SK-N-SH (cell line): ENCODE measurements around the gene XIRP1. TPM values are rescaled to one million over a fixed set of nuclear protein-coding genes. Genes with fewer than 3 reads are reported as not detected.

Source experiments
- CTCF ChIA-PET: fragments of 300-600, 350-600 bp; formaldehyde crosslinking; extraction: SDS; loops from one replicate; lab custom pipeline; 2021; lab: Yijun Ruan, JAX
- POLR2A ChIA-PET: fragments of 350-600 bp; sonication (Branson Sonifier 250); formaldehyde crosslinking; extraction: SDS; loops from one replicate; lab custom pipeline; 2020; ENCODE audit warnings: antibody characterized with exemption, inconsistent platforms; lab: Yijun Ruan, JAX
- DNase-seq: peaks from one replicate; pipeline ENCODE4 v3.0.0; 2012
- H2AFZ ChIP-seq: fragments of 200-600 bp; sonication (generic); 2 replicates; pipeline ENCODE4 v1.8.1; 2016; ENCODE audit warnings: antibody characterized with exemption, mild to moderate bottlenecking, low read depth
- H3F3A ChIP-seq: fragments of 200-600 bp; sonication (generic); replicated peaks from 2 replicates; pipeline ENCODE3; 2016; ENCODE audit warnings: antibody characterized with exemption, mild to moderate bottlenecking; ENCODE audit not compliant: insufficient read depth
- H3K27ac ChIP-seq, 2 experiments: fragments of 200-500 bp in 1 of 2; fragments of 200-600 bp in 1 of 2; sonication (Bioruptor generic) in 1 of 2; sonication (generic), shearing (Covaris generic) in 1 of 2; 2 replicates each; pipeline versions ENCODE4 v1.5.1 to v1.6.1; 2014 to 2016; ENCODE audit warnings: low read depth in 2 of 2, inconsistent platforms in 1 of 2, low read length in 1 of 2, mild to moderate bottlenecking in 1 of 2, mixed read lengths in 1 of 2
- H3K27me3 ChIP-seq: fragments of 200-600 bp; sonication (generic), shearing (Covaris generic); 2 replicates; pipeline ENCODE4 v1.6.1; 2016; ENCODE audit warnings: mixed run types; ENCODE audit not compliant: insufficient read depth
- H3K36me3 ChIP-seq, 2 experiments: fragments of 200-500 bp in 1 of 2; fragments of 200-600 bp in 1 of 2; sonication (Bioruptor generic) in 1 of 2; sonication (generic) in 1 of 2; replicated peaks in 1 of 2; 2 replicates each; pipeline versions ENCODE3 to v1.5.1; 2014 to 2016; ENCODE audit warnings: low read length in 1 of 2, mild to moderate bottlenecking in 1 of 2; ENCODE audit not compliant: insufficient read depth in 2 of 2, control insufficient read depth in 1 of 2
- H3K4me1 ChIP-seq, 2 experiments: fragments of 200-500 bp in 1 of 2; fragments of 200-600 bp in 1 of 2; sonication (Bioruptor generic) in 1 of 2; sonication (generic), shearing (Covaris generic) in 1 of 2; 2 replicates each; pipeline versions ENCODE4 v1.5.1 to v1.6.1; 2014 to 2016; ENCODE audit warnings: low read depth in 1 of 2, low read length in 1 of 2, mixed run types in 1 of 2; ENCODE audit not compliant: insufficient read depth in 2 of 2, control insufficient read depth in 1 of 2
- H3K4me2 ChIP-seq: fragments of 200-600 bp; sonication (generic), shearing (Covaris generic); 2 replicates; pipeline ENCODE4 v1.6.1; 2017; ENCODE audit warnings: mixed run types
- H3K4me3 ChIP-seq, 2 experiments: fragments of 200-500 bp in 1 of 2; fragments of 200-600 bp in 1 of 2; sonication (Bioruptor generic) in 1 of 2; sonication (generic), shearing (Covaris generic) in 1 of 2; 2 replicates each; pipeline versions ENCODE4 v1.5.1 to v1.8.1; 2014 to 2016; ENCODE audit warnings: low read depth in 2 of 2, inconsistent platforms in 1 of 2, low read length in 1 of 2, mild to moderate bottlenecking in 1 of 2, mixed read lengths in 1 of 2, moderate library complexity in 1 of 2
- H3K79me2 ChIP-seq: fragments of 200-600 bp; sonication (generic); 2 replicates; pipeline ENCODE4 v1.8.1; 2017; ENCODE audit warnings: mild to moderate bottlenecking; ENCODE audit not compliant: insufficient read depth
- H3K9ac ChIP-seq: fragments of 200-600 bp; sonication (generic); 2 replicates; pipeline ENCODE4 v1.6.1; 2017; ENCODE audit warnings: mixed run types
- H3K9me2 ChIP-seq: fragments of 200-600 bp; sonication (generic); 2 replicates; pipeline ENCODE4 v1.6.1; 2017; ENCODE audit warnings: mixed run types
- H3K9me3 ChIP-seq: fragments of 200-600 bp; sonication (generic); 2 replicates; pipeline ENCODE4 v1.6.1; 2017; ENCODE audit warnings: mixed run types, mild to moderate bottlenecking, moderate library complexity
- H4K20me1 ChIP-seq: fragments of 200-600 bp; sonication (generic); 2 replicates; pipeline ENCODE4 v1.6.1; 2017; ENCODE audit warnings: mild to moderate bottlenecking, mixed run types; ENCODE audit not compliant: insufficient read depth
- CHD2 ChIP-seq: fragments of 150-350 bp; IDR thresholded peaks from 2 replicates; pipeline ENCODE4 v1.6.1; 2018; ENCODE audit warnings: low read length; ENCODE audit not compliant: partially characterized antibody
- FOXJ3 ChIP-seq: sonication (generic); formaldehyde crosslinking; IDR thresholded peaks from 2 replicates; pipeline ENCODE4 v1.5.1; 2020; ENCODE audit warnings: mild to moderate bottlenecking, missing genetic modification reagents
- FOXM1 ChIP-seq: IDR thresholded peaks from 2 replicates; pipeline ENCODE4 v1.4.0; 2012; ENCODE audit warnings: low read depth, mild to moderate bottlenecking
- MXI1 ChIP-seq: IDR thresholded peaks from 2 replicates; pipeline ENCODE4 v1.6.1; 2012; ENCODE audit warnings: mild to moderate bottlenecking, low read depth, low read length, improper control_type of control experiment
- NFIC ChIP-seq: IDR thresholded peaks from 2 replicates; pipeline ENCODE4 v1.4.0; 2012; ENCODE audit warnings: borderline replicate concordance
- RXRA ChIP-seq: IDR thresholded peaks from 2 replicates; pipeline ENCODE4 v1.4.0; 2012; ENCODE audit warnings: low read depth, mild to moderate bottlenecking, borderline replicate concordance
- SIN3A ChIP-seq: IDR thresholded peaks from 2 replicates; pipeline ENCODE4 v1.6.1; 2012; ENCODE audit warnings: low read depth, mild to moderate bottlenecking, low read length, moderate library complexity, borderline replicate concordance
- SMC3 ChIP-seq: IDR thresholded peaks from 2 replicates; pipeline ENCODE4 v1.6.1; 2012; ENCODE audit warnings: low read depth, low read length, improper control_type of control experiment
- USF1 ChIP-seq: IDR thresholded peaks from 2 replicates; pipeline ENCODE4 v1.4.0; 2012; ENCODE audit warnings: low read depth, borderline replicate concordance
- YY1 ChIP-seq: IDR thresholded peaks from 2 replicates; pipeline ENCODE4 v1.4.0; 2012; ENCODE audit warnings: low read depth, mild to moderate bottlenecking
- WGBS: methylation state at CpG from one replicate; pipeline ENCODE4 v1.1.6; 2017; ENCODE audit warnings: low lambda C conversion rate; 5-methylcytosine and 5-hydroxymethylcytosine counted together
- polyA plus RNA-seq, 3 experiments: library from polyadenylated mRNA; depleted of rRNA; stranded (reverse); fragments of >200 nt; gene quantifications; 2 replicates each; pipeline ENCODE4 v1.2.3, GENCODE V29; 2012
- TF ChIP-seq, protein P1 (sequence below): IDR thresholded peaks from 2 replicates; pipeline ENCODE4 v1.4.0; 2012; ENCODE audit warnings: low read depth
- TF ChIP-seq, protein P2 (sequence below): IDR thresholded peaks from 2 replicates; pipeline ENCODE4; 2012

Gene XIRP1
- polyA plus RNA-seq, 1 of the 3 experiments (the other 2 are of a cell fraction), result not detected

- no peak for DNase-seq
Measured at GRCh38 chr3:39140341-39140971, 51.9 kb downstream of the XIRP1 start.

GRCh38 chr3:39139442-39139841 lies 53.0 kb downstream of the XIRP1 start:
- TF ChIP-seq, protein P1, sequence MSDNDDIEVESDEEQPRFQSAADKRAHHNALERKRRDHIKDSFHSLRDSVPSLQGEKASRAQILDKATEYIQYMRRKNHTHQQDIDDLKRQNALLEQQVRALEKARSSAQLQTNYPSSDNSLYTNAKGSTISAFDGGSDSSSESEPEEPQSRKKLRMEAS, result no peak
- TF ChIP-seq FOXJ3 (no peak), CHD2 (no peak), YY1 (no peak), USF1 (no peak), FOXM1 (no peak)
- TF ChIP-seq, protein P2, sequence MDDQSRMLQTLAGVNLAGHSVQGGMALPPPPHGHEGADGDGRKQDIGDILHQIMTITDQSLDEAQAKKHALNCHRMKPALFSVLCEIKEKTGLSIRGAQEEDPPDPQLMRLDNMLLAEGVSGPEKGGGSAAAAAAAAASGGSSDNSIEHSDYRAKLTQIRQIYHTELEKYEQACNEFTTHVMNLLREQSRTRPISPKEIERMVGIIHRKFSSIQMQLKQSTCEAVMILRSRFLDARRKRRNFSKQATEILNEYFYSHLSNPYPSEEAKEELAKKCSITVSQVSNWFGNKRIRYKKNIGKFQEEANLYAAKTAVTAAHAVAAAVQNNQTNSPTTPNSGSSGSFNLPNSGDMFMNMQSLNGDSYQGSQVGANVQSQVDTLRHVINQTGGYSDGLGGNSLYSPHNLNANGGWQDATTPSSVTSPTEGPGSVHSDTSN, result no peak
- POLR2A ChIA-PET, result no interaction called here
- Histone ChIP-seq H3K27me3 (no peaks in the 10 kb centered on the region), H3K4me1 (peaks cover 9 to 47% of the 10 kb centered on the region in 2 experiments), H3K9ac (no peak overlapping the region), H2AFZ (no peak overlapping the region), H4K20me1 (peaks cover 20% of the 10 kb centered on the region), H3K4me3 (no peak overlapping the region), H3K4me2 (no peak overlapping the region), H3K9me3 (no peaks in the 10 kb centered on the region), H3K9me2 (no peaks in the 10 kb centered on the region), H3K27ac (peak overlapping the region; percentile 18 to 28; a peak in 1 of 4 replicates), H3F3A (peaks cover 6% of the 10 kb centered on the region), H3K79me2 (peaks cover 37% of the 10 kb centered on the region), H3K36me3 (peaks cover 22 to 37% of the 10 kb centered on the region in 2 experiments)
- DNase-seq, result no peak
- CTCF ChIA-PET, result interaction anchor here (1.0 kb wide), 2 partner anchors 12 to 149 kb away, joined by 3 to 4 read pairs; no protein-coding TSS in a partner anchor
- WGBS, result 83% methylated on average over 2 of the region's 2 CpGs

More at GRCh38 chr3:39140341-39140971, 51.9 kb downstream of the XIRP1 start:
- peaks cover 20% of the 10 kb centered on the region for H4K20me1 ChIP-seq
- POLR2A ChIA-PET, result no interaction called here
- H3K4me2 ChIP-seq, result no peak overlapping the region; the same call in 1 of the 2 replicates
- H3K9me3 ChIP-seq, result no peaks in the 10 kb centered on the region
- H3K4me1 ChIP-seq, result peaks cover 9 to 53% of the 10 kb centered on the region in 2 experiments
- H2AFZ ChIP-seq, result no peak overlapping the region
- H3K27ac ChIP-seq, result peak overlapping the region; percentile 15 to 71; a peak in 3 of 4 replicates
- H3F3A ChIP-seq, result peaks cover 6% of the 10 kb centered on the region
- H3K4me3 ChIP-seq, result no peak overlapping the region
- H3K9ac ChIP-seq, result no peak overlapping the region
- H3K36me3 ChIP-seq, result peaks cover 32 to 45% of the 10 kb centered on the region in 2 experiments
- CTCF ChIA-PET, result interaction anchor here (0.8 to 2.2 kb wide), 6 partner anchors 11 to 152 kb away, joined by 3 to 9 read pairs (median 5); no protein-coding TSS in a partner anchor
- no peaks in the 10 kb centered on the region for H3K9me2 ChIP-seq
- TF ChIP-seq SIN3A (no peak), FOXM1 (no peak), SMC3 (no peak), NFIC (no peak), CHD2 (no peak), MXI1 (no peak), RXRA (no peak)
- TF ChIP-seq, protein P1, result no peak
- 96% methylated on average over 2 of the region's 2 CpGs for WGBS
- no peaks in the 10 kb centered on the region for H3K27me3 ChIP-seq
- peaks cover 46% of the 10 kb centered on the region for H3K79me2 ChIP-seq
